ENCODE data around the gene SSBP2.

The SSBP2 gene

DNA sequence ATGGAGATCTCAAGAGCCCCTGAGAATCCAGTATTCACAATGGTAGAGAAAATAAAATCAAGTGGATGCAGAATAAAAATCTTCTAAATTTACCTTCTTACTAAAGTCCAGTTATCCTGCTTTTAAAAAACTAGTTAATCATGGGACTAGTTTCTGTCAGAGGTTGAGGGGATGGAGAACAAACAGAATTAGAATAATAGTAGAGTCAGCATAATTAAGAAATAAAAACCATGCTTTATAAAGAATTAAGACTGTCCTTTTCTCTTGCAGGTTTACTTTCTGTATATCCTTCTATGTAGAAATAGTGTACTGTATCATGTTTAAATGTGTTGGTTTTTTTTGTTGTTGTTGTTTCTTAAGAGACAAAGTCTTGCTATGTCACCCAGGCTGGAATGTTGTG, 380.0 kb downstream of the SSBP2 start:
- TF ChIP-seq, protein P1, sequence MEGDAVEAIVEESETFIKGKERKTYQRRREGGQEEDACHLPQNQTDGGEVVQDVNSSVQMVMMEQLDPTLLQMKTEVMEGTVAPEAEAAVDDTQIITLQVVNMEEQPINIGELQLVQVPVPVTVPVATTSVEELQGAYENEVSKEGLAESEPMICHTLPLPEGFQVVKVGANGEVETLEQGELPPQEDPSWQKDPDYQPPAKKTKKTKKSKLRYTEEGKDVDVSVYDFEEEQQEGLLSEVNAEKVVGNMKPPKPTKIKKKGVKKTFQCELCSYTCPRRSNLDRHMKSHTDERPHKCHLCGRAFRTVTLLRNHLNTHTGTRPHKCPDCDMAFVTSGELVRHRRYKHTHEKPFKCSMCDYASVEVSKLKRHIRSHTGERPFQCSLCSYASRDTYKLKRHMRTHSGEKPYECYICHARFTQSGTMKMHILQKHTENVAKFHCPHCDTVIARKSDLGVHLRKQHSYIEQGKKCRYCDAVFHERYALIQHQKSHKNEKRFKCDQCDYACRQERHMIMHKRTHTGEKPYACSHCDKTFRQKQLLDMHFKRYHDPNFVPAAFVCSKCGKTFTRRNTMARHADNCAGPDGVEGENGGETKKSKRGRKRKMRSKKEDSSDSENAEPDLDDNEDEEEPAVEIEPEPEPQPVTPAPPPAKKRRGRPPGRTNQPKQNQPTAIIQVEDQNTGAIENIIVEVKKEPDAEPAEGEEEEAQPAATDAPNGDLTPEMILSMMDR (IDR thresholded peaks at IDR 0.05; ENCODE audit: poor library complexity, severe bottlenecking): no peak
- Histone ChIP-seq H3K4me3 (ENCODE audit: severe bottlenecking) (no peak overlapping the region), H3K36me3 (ENCODE audit: low read depth) (no peaks in the 10 kb centered on the region), H3K27ac (ENCODE audit: poor library complexity, severe bottlenecking) (no peak overlapping the region), H3K4me1 (ENCODE audit: insufficient read depth, poor library complexity, severe bottlenecking) (no peaks in the 10 kb centered on the region), H3K9me3 (ENCODE audit: severe bottlenecking) (no peaks in the 10 kb centered on the region), H3K27me3 (ENCODE audit: insufficient read depth, poor library complexity, severe bottlenecking) (peaks cover 4% of the 10 kb centered on the region)
- DNase-seq (ENCODE audit: low spot score) (no peak), ATAC-seq (ENCODE audit: low read depth) (no peak)

DNA sequence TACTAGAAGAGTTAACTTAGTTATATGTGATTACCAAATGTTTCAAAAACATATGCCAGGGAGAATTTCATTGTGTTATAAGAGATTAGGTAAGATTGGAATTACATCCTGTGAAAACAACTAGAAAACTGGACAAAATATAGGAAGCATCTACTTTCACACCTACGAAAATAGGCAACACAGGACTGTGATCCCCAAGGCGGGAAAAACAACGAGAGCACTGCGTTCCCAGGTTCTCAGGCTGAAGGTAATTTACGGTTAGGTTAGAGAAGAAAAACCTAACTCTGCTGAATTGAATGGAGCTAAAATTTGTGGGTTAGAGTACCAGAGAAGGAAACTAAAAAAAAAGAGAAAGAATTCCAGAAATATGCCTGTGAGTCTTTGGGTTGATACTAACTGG, 385.4 kb downstream of the SSBP2 start:
- DNase-seq (ENCODE audit: low spot score): no peak
- Histone ChIP-seq H3K27ac (ENCODE audit: poor library complexity, severe bottlenecking) (no peak overlapping the region), H3K4me1 (ENCODE audit: insufficient read depth, poor library complexity, severe bottlenecking) (no peaks in the 10 kb centered on the region), H3K27me3 (ENCODE audit: insufficient read depth, poor library complexity, severe bottlenecking) (peaks cover 4% of the 10 kb centered on the region), H3K9me3 (ENCODE audit: severe bottlenecking) (no peaks in the 10 kb centered on the region), H3K36me3 (ENCODE audit: low read depth) (no peaks in the 10 kb centered on the region), H3K4me3 (ENCODE audit: severe bottlenecking) (no peak overlapping the region)
- TF ChIP-seq, protein P1 (IDR thresholded peaks at IDR 0.05; ENCODE audit: poor library complexity, severe bottlenecking): no peak
- no peak for ATAC-seq (ENCODE audit: low read depth)

DNA sequence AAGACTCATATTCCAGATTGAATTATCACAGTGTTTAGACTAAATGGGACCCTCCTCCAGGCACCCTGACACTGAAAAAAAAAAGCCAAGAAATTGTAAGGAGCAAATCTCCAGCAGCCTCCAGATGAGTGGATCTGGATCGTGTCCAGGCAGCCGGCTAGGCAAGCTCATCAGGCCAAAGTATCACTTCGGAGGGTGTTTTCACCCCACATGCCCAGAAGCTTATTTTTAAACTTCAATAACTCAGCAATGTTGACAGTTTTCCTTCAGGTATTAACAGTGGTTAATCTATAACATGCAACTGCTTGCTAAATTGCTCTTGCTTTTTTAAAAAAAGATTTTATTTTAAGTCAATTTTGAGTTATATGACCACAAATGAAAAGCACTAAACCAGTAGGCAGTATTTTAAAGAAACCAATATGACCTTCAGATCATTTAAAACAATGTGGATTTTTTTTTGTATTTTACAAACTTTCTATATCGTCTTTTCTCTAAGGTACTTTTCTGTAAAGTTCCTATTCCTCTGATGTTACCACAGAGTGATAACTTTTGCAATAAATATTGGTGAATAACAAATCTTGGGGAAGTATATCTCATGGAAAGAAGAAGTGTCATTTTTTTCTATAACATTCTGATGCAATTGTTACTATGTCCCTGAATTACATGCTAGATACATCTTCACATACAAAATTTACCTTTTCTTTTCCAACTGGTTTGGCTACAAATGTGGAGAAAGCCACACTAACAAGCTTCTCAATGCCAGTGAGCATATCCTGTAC, 387.6 kb downstream of the SSBP2 start:
- no peak for ATAC-seq (ENCODE audit: low read depth)
- Histone ChIP-seq H3K36me3 (ENCODE audit: low read depth) (no peaks in the 10 kb centered on the region), H3K4me3 (ENCODE audit: severe bottlenecking) (no peak overlapping the region), H3K9me3 (ENCODE audit: severe bottlenecking) (no peaks in the 10 kb centered on the region), H3K27ac (ENCODE audit: poor library complexity, severe bottlenecking) (no peak overlapping the region), H3K27me3 (ENCODE audit: insufficient read depth, poor library complexity, severe bottlenecking) (peaks cover 4% of the 10 kb centered on the region), H3K4me1 (ENCODE audit: insufficient read depth, poor library complexity, severe bottlenecking) (no peaks in the 10 kb centered on the region)
- TF ChIP-seq, protein P1 (IDR thresholded peaks at IDR 0.05; ENCODE audit: poor library complexity, severe bottlenecking): no peak
- no peak for DNase-seq (ENCODE audit: low spot score)

Data from RWPE2 (cell line).